ENCODE measurements around the gene RHBDD2.
"Not testable (repeated sequence)": the region's sequence is repeated elsewhere in the genome, so short reads cannot be mapped to it uniquely, and the experiment has no call there.

The RHBDD2 gene

GRCh38 chr7:75880242-75880641 lies 1.4 kb downstream of the RHBDD2 start:
- no peaks in the 10 kb centered on the region for H3K9me3 ChIP-seq (ENCODE audit: control insufficient read depth in 1 of 2, low read length in 2 of 2)
- peaks cover 11 to 15% of the 10 kb centered on the region in 2 donors for H3K4me1 ChIP-seq (ENCODE audit: control insufficient read depth in 1 of 2, insufficient read depth in 2 of 2, low read length in 2 of 2)
- peaks cover 25 to 35% of the 10 kb centered on the region in 2 donors for H3K36me3 ChIP-seq (ENCODE audit: control insufficient read depth in 1 of 2, insufficient read depth in 2 of 2, low read length in 2 of 2)
- H3K4me3 ChIP-seq (ENCODE audit: low read depth in 1 of 2, low read length in 2 of 2) = peak overlapping the region; percentile 90 to 97
- no peaks in the 10 kb centered on the region for H3K27me3 ChIP-seq (ENCODE audit: low read depth, low read length)
- peak overlapping the region; percentile 60 for H3K27ac ChIP-seq (ENCODE audit: low read length)

GRCh38 chr7:75881436-75882095 lies 2.7 kb downstream of the RHBDD2 start:
- Histone ChIP-seq H3K27ac (ENCODE audit: low read length) (no peak overlapping the region), H3K4me3 (ENCODE audit: low read depth in 1 of 2, low read length in 2 of 2) (no peak overlapping the region), H3K27me3 (ENCODE audit: low read depth, low read length) (no peaks in the 10 kb centered on the region), H3K36me3 (ENCODE audit: control insufficient read depth in 1 of 2, insufficient read depth in 2 of 2, low read length in 2 of 2) (peaks cover 27 to 46% of the 10 kb centered on the region in 2 donors), H3K4me1 (ENCODE audit: control insufficient read depth in 1 of 2, insufficient read depth in 2 of 2, low read length in 2 of 2) (peaks cover 11 to 15% of the 10 kb centered on the region in 2 donors), H3K9me3 (ENCODE audit: control insufficient read depth in 1 of 2, low read length in 2 of 2) (no peaks in the 10 kb centered on the region)

DNA sequence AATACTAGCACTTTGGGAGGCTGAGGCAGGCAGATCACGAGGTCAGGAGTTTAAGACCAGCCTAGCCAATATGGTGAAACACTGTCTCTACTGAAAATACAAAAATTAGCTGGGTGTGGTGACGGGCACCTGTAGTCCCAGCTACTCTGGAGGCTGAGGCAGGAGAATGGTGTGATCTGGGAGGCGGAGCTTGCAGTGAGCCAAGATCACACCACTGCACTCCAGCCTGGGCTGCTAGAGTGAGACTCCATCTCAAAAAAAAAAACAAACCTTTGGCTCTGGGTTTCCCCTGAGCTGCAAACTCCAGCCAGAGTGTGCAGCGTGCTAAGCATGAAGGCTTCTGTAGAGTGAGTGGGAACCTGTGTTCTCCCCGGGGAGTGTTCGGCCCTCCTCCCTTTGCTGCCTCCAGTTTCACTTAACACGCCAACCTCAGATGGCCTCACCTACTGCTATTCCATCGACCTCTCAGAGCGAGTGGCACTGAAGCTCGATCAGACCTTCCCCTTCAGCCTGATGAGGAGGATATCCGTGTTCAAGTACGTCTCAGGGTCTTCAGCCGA lies 4.5 kb downstream of the RHBDD2 start:
- not testable (repeated sequence) for H3K9me3 ChIP-seq (ENCODE audit: control insufficient read depth in 1 of 2, low read length in 2 of 2); H3K4me3 ChIP-seq (ENCODE audit: low read depth in 1 of 2, low read length in 2 of 2); H3K27ac ChIP-seq (ENCODE audit: low read length); H3K27me3 ChIP-seq (ENCODE audit: low read depth, low read length); H3K4me1 ChIP-seq (ENCODE audit: control insufficient read depth in 1 of 2, insufficient read depth in 2 of 2, low read length in 2 of 2)
- peaks cover 31 to 60% of the 10 kb centered on the region in 2 donors for H3K36me3 ChIP-seq (ENCODE audit: control insufficient read depth in 1 of 2, insufficient read depth in 2 of 2, low read length in 2 of 2)

DNA sequence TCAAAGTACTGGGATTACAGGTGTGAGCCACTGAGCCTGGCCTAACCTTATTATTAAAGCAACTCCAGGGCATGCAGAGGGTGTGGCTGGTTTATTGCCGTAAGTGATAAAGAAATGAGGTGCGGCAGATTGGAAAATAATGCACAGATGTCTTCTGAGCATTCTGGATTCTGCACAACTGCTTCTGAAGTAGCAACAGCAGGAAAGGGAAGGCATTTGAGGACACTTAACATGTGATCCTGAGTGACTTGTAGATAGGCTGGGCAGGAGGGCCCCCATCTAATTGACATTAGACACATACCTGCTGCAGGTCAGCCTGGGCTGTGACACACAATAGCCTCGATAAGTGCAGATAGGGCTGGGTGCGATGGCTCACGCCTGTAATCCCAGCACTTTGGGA lies 5.6 kb downstream of the RHBDD2 start:
- no peak overlapping the region for H3K4me3 ChIP-seq (ENCODE audit: low read depth in 1 of 2, low read length in 2 of 2)
- H3K27me3 ChIP-seq (ENCODE audit: low read depth, low read length) = no peaks in the 10 kb centered on the region
- peaks cover 7 to 10% of the 10 kb centered on the region in 2 donors for H3K4me1 ChIP-seq (ENCODE audit: control insufficient read depth in 1 of 2, insufficient read depth in 2 of 2, low read length in 2 of 2)
- H3K27ac ChIP-seq (ENCODE audit: low read length) = no peak overlapping the region
- H3K9me3 ChIP-seq (ENCODE audit: control insufficient read depth in 1 of 2, low read length in 2 of 2) = no peaks in the 10 kb centered on the region
- peaks cover 31 to 64% of the 10 kb centered on the region in 2 donors for H3K36me3 ChIP-seq (ENCODE audit: control insufficient read depth in 1 of 2, insufficient read depth in 2 of 2, low read length in 2 of 2)

- Histone ChIP-seq H3K36me3 (ENCODE audit: control insufficient read depth in 1 of 2, insufficient read depth in 2 of 2, low read length in 2 of 2) (peaks cover 31 to 65% of the 10 kb centered on the region in 2 donors), H3K27me3 (ENCODE audit: low read depth, low read length) (no peaks in the 10 kb centered on the region), H3K9me3 (ENCODE audit: control insufficient read depth in 1 of 2, low read length in 2 of 2) (no peaks in the 10 kb centered on the region), H3K4me1 (ENCODE audit: control insufficient read depth in 1 of 2, insufficient read depth in 2 of 2, low read length in 2 of 2) (peaks cover 4 to 5% of the 10 kb centered on the region in 2 donors), H3K4me3 (ENCODE audit: low read depth in 1 of 2, low read length in 2 of 2) (no peak overlapping the region), H3K27ac (ENCODE audit: low read length) (no peak overlapping the region)
Observed at GRCh38 chr7:75885036-75885435, 6.2 kb downstream of the RHBDD2 start.

DNA sequence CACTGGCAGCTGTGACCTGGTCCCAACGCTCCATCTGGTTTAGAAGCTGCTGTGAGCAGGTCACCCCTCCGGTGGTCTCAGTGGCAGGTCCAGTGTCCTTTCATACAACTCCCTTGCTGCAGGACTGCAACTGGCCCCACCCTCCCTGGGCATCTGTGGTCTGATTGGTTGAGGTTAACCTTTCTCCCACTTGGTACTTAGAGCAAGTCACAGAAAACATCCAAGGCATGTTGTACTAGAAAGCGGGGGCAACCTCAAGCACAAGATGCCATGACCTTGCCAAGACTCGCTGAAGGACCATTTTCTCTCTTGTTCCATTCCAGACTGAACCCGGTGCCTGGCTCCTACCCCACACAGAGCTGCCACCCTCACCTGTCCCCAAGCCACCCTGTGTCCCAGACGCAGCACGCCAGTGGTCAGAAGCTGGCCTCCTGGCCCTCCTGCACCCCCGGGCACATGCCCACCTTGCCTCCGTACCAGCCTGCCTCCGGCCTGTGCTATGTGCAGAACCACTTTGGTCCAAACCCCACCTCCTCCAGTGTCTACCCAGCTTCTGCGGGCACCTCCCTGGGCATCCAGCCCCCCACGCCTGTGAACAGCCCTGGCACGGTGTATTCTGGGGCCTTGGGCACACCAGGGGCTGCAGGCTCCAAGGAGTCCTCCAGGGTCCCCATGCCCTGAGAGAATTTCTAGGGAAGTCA lies 9.0 kb downstream of the RHBDD2 start:
- H3K9me3 ChIP-seq (ENCODE audit: control insufficient read depth in 1 of 2, low read length in 2 of 2) = no peaks in the 10 kb centered on the region
- H3K36me3 ChIP-seq (ENCODE audit: control insufficient read depth in 1 of 2, insufficient read depth in 2 of 2, low read length in 2 of 2) = peaks cover 23 to 53% of the 10 kb centered on the region in 2 donors
- no peaks in the 10 kb centered on the region for H3K27me3 ChIP-seq (ENCODE audit: low read depth, low read length)
- H3K4me1 ChIP-seq (ENCODE audit: control insufficient read depth in 1 of 2, insufficient read depth in 2 of 2, low read length in 2 of 2) = peaks cover 0 to 5% of the 10 kb centered on the region in 2 donors
- no peak overlapping the region for H3K4me3 ChIP-seq (ENCODE audit: low read depth in 1 of 2, low read length in 2 of 2)
- H3K27ac ChIP-seq (ENCODE audit: low read length) = no peak overlapping the region

DNA sequence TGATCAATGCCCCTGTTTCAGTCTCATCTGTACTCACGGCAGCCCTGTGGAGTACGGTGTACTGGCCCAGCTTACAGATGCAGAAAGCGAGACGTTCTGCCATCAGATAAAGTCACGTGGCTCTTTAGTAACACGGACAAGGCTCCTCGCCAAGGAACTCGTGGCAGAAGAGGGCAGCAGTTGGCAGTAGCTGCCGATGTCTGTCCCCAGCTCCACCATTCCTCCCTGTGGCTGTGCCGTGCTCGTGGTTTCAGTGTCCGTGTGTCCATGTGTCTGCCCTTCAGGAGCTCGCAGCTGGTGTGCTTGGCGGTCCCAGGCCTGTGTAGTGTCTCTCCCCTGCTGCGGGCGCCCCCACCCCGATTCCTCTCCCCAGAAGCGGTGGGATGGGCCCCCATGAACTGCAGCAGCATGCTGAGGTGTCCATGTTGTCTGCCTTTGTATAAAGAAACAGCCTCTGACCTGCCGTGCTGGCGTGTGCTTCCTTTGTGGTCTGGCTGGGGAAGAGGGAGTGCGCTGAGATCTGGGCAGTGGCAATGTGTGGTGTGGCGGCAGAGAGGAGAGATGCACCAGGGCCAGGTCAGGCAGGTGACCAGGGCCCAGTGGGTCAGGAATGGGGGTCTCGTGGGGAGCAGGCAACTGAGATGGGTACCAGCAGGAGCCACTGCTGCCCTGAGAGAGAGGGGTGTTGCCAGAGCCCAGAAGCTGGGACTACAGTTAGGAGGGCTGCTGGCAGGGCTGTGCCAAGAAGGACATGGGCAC lies 9.8 kb downstream of the RHBDD2 start:
- no peaks in the 10 kb centered on the region for H3K27me3 ChIP-seq (ENCODE audit: low read depth, low read length)
- H3K9me3 ChIP-seq (ENCODE audit: control insufficient read depth in 1 of 2, low read length in 2 of 2) = no peaks in the 10 kb centered on the region
- H3K4me3 ChIP-seq (ENCODE audit: low read depth in 1 of 2, low read length in 2 of 2) = no peak overlapping the region
- peaks cover 16 to 45% of the 10 kb centered on the region in 2 donors for H3K36me3 ChIP-seq (ENCODE audit: control insufficient read depth in 1 of 2, insufficient read depth in 2 of 2, low read length in 2 of 2)
- H3K27ac ChIP-seq (ENCODE audit: low read length) = no peak overlapping the region
- H3K4me1 ChIP-seq (ENCODE audit: control insufficient read depth in 1 of 2, insufficient read depth in 2 of 2, low read length in 2 of 2) = peaks cover 0 to 5% of the 10 kb centered on the region in 2 donors

GRCh38 chr7:75889223-75889825 lies 10.5 kb downstream of the RHBDD2 start:
- peaks cover 0 to 5% of the 10 kb centered on the region in 2 donors for H3K4me1 ChIP-seq (ENCODE audit: control insufficient read depth in 1 of 2, insufficient read depth in 2 of 2, low read length in 2 of 2)
- no peaks in the 10 kb centered on the region for H3K9me3 ChIP-seq (ENCODE audit: control insufficient read depth in 1 of 2, low read length in 2 of 2)
- H3K36me3 ChIP-seq (ENCODE audit: control insufficient read depth in 1 of 2, insufficient read depth in 2 of 2, low read length in 2 of 2) = peaks cover 12 to 39% of the 10 kb centered on the region in 2 donors
- H3K27ac ChIP-seq (ENCODE audit: low read length) = no peak overlapping the region
- H3K27me3 ChIP-seq (ENCODE audit: low read depth, low read length) = no peaks in the 10 kb centered on the region
- H3K4me3 ChIP-seq (ENCODE audit: low read depth in 1 of 2, low read length in 2 of 2) = no peak overlapping the region

DNA sequence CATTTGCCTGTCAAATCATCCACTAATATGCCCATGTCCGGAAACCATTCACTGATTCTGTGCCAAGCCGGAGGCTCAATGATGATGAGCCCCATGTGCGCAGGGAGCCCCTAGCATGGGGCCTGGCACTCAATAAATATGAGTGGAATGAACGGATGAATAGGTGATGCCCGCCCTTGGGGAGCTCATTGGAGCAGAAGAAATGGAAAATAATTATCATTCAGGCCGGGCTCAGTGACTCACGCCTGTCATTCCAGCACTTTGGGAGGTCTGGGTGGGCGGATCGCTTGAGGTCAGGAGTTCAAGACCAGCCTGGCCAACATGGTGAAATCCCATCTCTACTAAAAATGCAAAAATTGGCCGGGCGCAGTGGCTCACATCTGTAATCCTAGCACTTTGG lies 11.0 kb downstream of the RHBDD2 start:
- Histone ChIP-seq H3K27ac (ENCODE audit: low read length) (no peak overlapping the region), H3K27me3 (ENCODE audit: low read depth, low read length) (no peaks in the 10 kb centered on the region), H3K36me3 (ENCODE audit: control insufficient read depth in 1 of 2, insufficient read depth in 2 of 2, low read length in 2 of 2) (peaks cover 9 to 34% of the 10 kb centered on the region in 2 donors)

DNA sequence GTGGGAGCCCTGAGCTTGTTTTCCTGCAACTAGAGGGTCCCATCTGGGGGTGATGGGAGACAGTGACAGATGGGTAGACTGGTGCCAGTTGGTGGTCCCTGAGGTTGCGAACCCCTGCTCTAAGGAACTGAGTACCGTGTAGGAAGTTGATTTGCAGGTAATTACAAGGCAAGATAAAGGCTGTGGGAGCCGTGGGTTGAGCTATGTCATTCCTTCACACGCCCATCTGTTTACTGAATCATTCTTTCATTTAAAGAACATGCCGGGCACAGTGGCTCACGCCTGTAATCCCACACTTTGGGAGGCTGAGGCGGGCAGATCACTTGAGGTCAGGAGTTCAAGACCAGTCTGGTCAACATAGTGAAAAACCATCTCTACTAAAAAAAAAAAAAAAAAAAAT lies 12.4 kb downstream of the RHBDD2 start:
- H3K27ac ChIP-seq (ENCODE audit: low read length); H3K4me3 ChIP-seq (ENCODE audit: low read depth in 1 of 2, low read length in 2 of 2); H3K4me1 ChIP-seq (ENCODE audit: control insufficient read depth in 1 of 2, insufficient read depth in 2 of 2, low read length in 2 of 2); H3K27me3 ChIP-seq (ENCODE audit: low read depth, low read length); H3K9me3 ChIP-seq (ENCODE audit: control insufficient read depth in 1 of 2, low read length in 2 of 2): not testable (repeated sequence)
- peaks cover 4 to 22% of the 10 kb centered on the region in 2 donors for H3K36me3 ChIP-seq (ENCODE audit: control insufficient read depth in 1 of 2, insufficient read depth in 2 of 2, low read length in 2 of 2)

More for the DNA sequence above, 11.0 kb downstream of the RHBDD2 start:
- H3K4me1 ChIP-seq (ENCODE audit: control insufficient read depth in 1 of 2, insufficient read depth in 2 of 2, low read length in 2 of 2) = peaks cover 0 to 5% of the 10 kb centered on the region in 2 donors
- H3K9me3 ChIP-seq (ENCODE audit: control insufficient read depth in 1 of 2, low read length in 2 of 2) = no peaks in the 10 kb centered on the region
- H3K4me3 ChIP-seq (ENCODE audit: low read depth in 1 of 2, low read length in 2 of 2) = no peak overlapping the region
